HUES6 (cell line): ENCODE results near the gene ANKRD28.
"Not testable (repeated sequence)": the region's sequence is repeated elsewhere in the genome, so short reads cannot be mapped to it uniquely, and the experiment has no call there.

Experiments
- H3K27ac ChIP-seq: 2 replicates; pipeline ENCODE4 v1.7.0; 2013; ENCODE audit warnings: low read depth, mild to moderate bottlenecking, low read length, inconsistent platforms
- H3K27me3 ChIP-seq: 2 replicates; pipeline ENCODE4 v1.6.1; 2013; ENCODE audit warnings: low read length; ENCODE audit not compliant: control insufficient read depth, insufficient read depth
- H3K36me3 ChIP-seq: 2 replicates; pipeline ENCODE4 v1.6.1; 2013; ENCODE audit warnings: low read length; ENCODE audit not compliant: control insufficient read depth, insufficient read depth
- H3K4me1 ChIP-seq: 2 replicates; pipeline ENCODE4 v1.6.1; 2013; ENCODE audit warnings: low read length; ENCODE audit not compliant: control insufficient read depth, insufficient read depth
- H3K4me3 ChIP-seq: 2 replicates; pipeline ENCODE4 v1.5.1; 2013; ENCODE audit warnings: low read depth, low read length
- H3K9ac ChIP-seq: one replicate; pipeline ENCODE4 v1.6.1; 2013; ENCODE audit warnings: mild to moderate bottlenecking, low read length
- H3K9me3 ChIP-seq: 2 replicates; pipeline ENCODE4 v1.6.1; 2013; ENCODE audit warnings: low read depth, low read length; ENCODE audit not compliant: control insufficient read depth, insufficient read depth

Gene ANKRD28

GRCh38 chr3:15797642-15798303, at the start of gene ANKRD28:
Gene ANKRD28, minus strand, starts transcription at chr3:15797979. Its CDS starts 1,458 bp downstream, at chr3:15796521.
- no peaks in the 10 kb centered on the region for H3K27me3 ChIP-seq
- H3K27ac ChIP-seq: peak within 1 kb of the TSS; percentile 35; the same call in 1 of the 2 replicates
- peaks cover 23% of the 10 kb centered on the region for H3K4me1 ChIP-seq
- H3K4me3 ChIP-seq: peak within 1 kb of the TSS; percentile 32; the same call in 1 of the 2 replicates
- H3K9ac ChIP-seq: no peak within 1 kb of the TSS
- H3K9me3 ChIP-seq: no peaks in the 10 kb centered on the region
- no peaks in the 10 kb centered on the region; the same call in 1 of the 2 replicates for H3K36me3 ChIP-seq

GRCh38 chr3:15847239-15847638, 49.5 kb upstream of the ANKRD28 start:
- no peak overlapping the region for H3K9ac ChIP-seq
- H3K9me3 ChIP-seq: peaks cover 5% of the 10 kb centered on the region; the same call in 1 of the 2 replicates
- no peaks in the 10 kb centered on the region for H3K36me3 ChIP-seq
- peaks cover 4% of the 10 kb centered on the region; the same call in 1 of the 2 replicates for H3K4me1 ChIP-seq
- no peaks in the 10 kb centered on the region for H3K27me3 ChIP-seq
- no peak overlapping the region for H3K27ac ChIP-seq
- no peak overlapping the region for H3K4me3 ChIP-seq

DNA sequence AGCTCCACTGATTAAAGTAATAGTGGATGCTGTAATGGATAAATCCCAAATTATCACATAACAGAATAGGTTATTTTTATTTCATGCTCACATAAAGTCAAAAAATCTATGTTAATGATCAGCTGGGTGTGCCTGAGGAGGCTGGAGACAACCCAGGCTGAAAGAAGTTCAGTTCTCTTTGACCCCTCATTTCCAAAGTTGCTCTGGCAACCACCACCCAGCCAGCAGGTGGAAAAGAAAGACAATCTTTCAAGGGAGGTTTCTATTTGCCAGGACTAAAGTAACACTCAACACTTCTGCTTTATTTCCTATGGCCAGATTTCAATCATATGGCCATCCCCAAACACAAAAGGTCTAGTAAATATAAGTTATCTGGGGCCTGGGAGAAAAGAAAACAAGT, 48.8 kb upstream of the ANKRD28 start:
- no peak overlapping the region for H3K4me3 ChIP-seq
- peaks cover 4% of the 10 kb centered on the region; the same call in 1 of the 2 replicates for H3K4me1 ChIP-seq
- H3K9me3 ChIP-seq: peaks cover 3% of the 10 kb centered on the region; the same call in 1 of the 2 replicates
- 0 out of 2 replicates have a peak overlapping the region, but pooled peaks have one; percentile 41 for H3K27ac ChIP-seq
- H3K27me3 ChIP-seq: no peaks in the 10 kb centered on the region
- no peaks in the 10 kb centered on the region for H3K36me3 ChIP-seq
- no peak overlapping the region for H3K9ac ChIP-seq

DNA sequence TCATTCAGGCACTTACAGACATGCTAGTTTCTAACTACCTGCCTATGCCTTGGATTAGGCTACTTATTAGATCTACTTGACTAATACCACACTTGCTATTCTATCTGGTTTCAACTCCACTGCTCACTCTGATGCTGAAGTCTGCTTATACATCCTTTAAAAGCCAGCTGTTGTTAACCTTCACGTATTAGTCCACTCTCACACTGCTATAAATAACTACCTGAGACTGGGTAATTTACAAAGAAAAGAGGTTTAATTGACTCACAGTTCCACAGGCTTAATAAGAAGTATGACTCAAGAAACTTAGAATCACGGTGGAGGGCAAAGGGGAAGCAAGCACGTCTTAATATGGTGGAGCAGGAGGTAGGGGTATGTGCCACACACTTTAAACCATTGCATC, 47.7 kb upstream of the ANKRD28 start:
- H3K9me3 ChIP-seq: peaks cover 5% of the 10 kb centered on the region; the same call in 1 of the 2 replicates
- no peak overlapping the region for H3K4me3 ChIP-seq
- no peak overlapping the region for H3K9ac ChIP-seq
- peaks cover 4% of the 10 kb centered on the region; the same call in 1 of the 2 replicates for H3K4me1 ChIP-seq
- no peaks in the 10 kb centered on the region for H3K27me3 ChIP-seq
- no peaks in the 10 kb centered on the region for H3K36me3 ChIP-seq
- H3K27ac ChIP-seq: no peak overlapping the region

- Histone ChIP-seq H3K4me1 (peaks cover 4% of the 10 kb centered on the region; the same call in 1 of the 2 replicates), H3K9ac (no peak overlapping the region), H3K27ac (no peak overlapping the region), H3K27me3 (no peaks in the 10 kb centered on the region), H3K9me3 (peaks cover 7% of the 10 kb centered on the region; the same call in 1 of the 2 replicates), H3K36me3 (no peaks in the 10 kb centered on the region), H3K4me3 (no peak overlapping the region)
These were observed 47.1 kb upstream of the ANKRD28 start for GRCh38 chr3:15844889-15845288.

GRCh38 chr3:15841091-15841973, 43.6 kb upstream of the ANKRD28 start:
- not testable (repeated sequence) for H3K27ac ChIP-seq, H3K36me3 ChIP-seq, H3K27me3 ChIP-seq, H3K4me3 ChIP-seq, H3K4me1 ChIP-seq, H3K9ac ChIP-seq
- H3K9me3 ChIP-seq: peaks cover 15% of the 10 kb centered on the region; the same call in 1 of the 2 replicates

- Histone ChIP-seq H3K36me3 (no peaks in the 10 kb centered on the region), H3K4me3 (no peak overlapping the region), H3K9me3 (peaks cover 15% of the 10 kb centered on the region; the same call in 1 of the 2 replicates), H3K9ac (no peak overlapping the region), H3K27ac (no peak overlapping the region), H3K4me1 (no peaks in the 10 kb centered on the region), H3K27me3 (no peaks in the 10 kb centered on the region)
These were observed 41.8 kb upstream of the ANKRD28 start for GRCh38 chr3:15839568-15839967.

- H3K4me1 ChIP-seq: no peaks in the 10 kb centered on the region
- no peaks in the 10 kb centered on the region for H3K36me3 ChIP-seq
- H3K9ac ChIP-seq: no peak overlapping the region
- H3K27me3 ChIP-seq: no peaks in the 10 kb centered on the region
- H3K27ac ChIP-seq: no peak overlapping the region
- H3K9me3 ChIP-seq: no peaks in the 10 kb centered on the region
- no peak overlapping the region for H3K4me3 ChIP-seq
These were observed 34.1 kb upstream of the ANKRD28 start for GRCh38 chr3:15831927-15832326.

GRCh38 chr3:15825016-15825415, 27.2 kb upstream of the ANKRD28 start:
- no peaks in the 10 kb centered on the region for H3K36me3 ChIP-seq
- H3K4me1 ChIP-seq: peaks cover 5% of the 10 kb centered on the region; the same call in 1 of the 2 replicates
- H3K27ac ChIP-seq: no peak overlapping the region
- no peaks in the 10 kb centered on the region for H3K27me3 ChIP-seq
- no peak overlapping the region for H3K9ac ChIP-seq
- H3K4me3 ChIP-seq: no peak overlapping the region
- no peaks in the 10 kb centered on the region for H3K9me3 ChIP-seq

DNA sequence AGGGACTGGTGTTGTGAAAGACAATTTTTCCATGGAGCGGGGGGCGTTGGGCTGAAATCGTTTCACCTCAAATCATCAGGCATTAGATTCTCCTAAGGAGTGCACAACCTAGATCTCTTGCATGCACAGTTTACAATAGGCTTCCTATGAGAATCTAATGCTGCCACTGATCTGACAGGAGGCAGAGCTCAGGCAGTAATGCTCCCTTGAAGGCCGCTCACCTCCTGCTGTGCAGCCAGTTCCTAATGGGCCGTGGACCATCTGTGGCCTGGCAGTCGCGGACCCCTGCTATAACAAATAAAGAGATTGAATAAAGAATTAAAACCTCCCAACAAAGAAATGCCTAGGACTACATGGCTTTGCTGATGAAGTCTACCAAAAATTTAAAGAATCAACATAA, 25.3 kb upstream of the ANKRD28 start:
- Histone ChIP-seq H3K27me3 (no peaks in the 10 kb centered on the region), H3K9ac (no peak overlapping the region), H3K4me1 (peaks cover 5% of the 10 kb centered on the region; the same call in 1 of the 2 replicates), H3K4me3 (no peak overlapping the region), H3K27ac (no peak overlapping the region), H3K36me3 (no peaks in the 10 kb centered on the region), H3K9me3 (no peaks in the 10 kb centered on the region)

DNA sequence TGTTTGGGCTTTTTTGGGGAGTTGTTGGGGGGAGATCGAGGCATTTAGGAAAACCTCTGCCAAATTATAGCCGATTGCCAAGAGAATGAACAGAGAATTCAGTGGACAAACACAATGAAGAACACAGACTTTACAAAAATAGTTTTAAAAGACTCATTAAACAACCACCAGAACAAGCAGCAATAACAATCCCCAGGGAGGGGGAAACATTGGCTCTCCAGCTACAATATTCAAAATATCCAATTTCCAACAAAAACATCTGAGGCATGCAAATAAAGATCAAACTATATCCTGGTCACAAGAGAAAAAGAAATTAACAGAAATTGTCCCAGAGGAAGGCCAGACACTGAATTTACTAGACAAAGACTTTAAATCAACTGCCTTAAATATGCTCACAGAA, 24.5 kb upstream of the ANKRD28 start:
- Histone ChIP-seq H3K4me1 (peaks cover 5% of the 10 kb centered on the region; the same call in 1 of the 2 replicates), H3K27ac (no peak overlapping the region), H3K4me3 (no peak overlapping the region), H3K36me3 (no peaks in the 10 kb centered on the region), H3K27me3 (no peaks in the 10 kb centered on the region), H3K9ac (no peak overlapping the region), H3K9me3 (no peaks in the 10 kb centered on the region)
